Measurements from ENCODE around the gene VOPP1.
"Not testable (repeated sequence)": the region's sequence is repeated elsewhere in the genome, so short reads cannot be mapped to it uniquely, and the experiment has no call there.

Gene VOPP1

GRCh38 chr7:55572378-55573233 is at the start of gene VOPP1:
VOPP1 (minus strand) TSS chr7:55572502; CDS start chr7:55572324, 178 bp downstream.
- DNase-seq, result peak; percentile 54

- no peak for DNase-seq
Measured at GRCh38 chr7:55618913-55619312, 46.6 kb upstream of the VOPP1 start.

GRCh38 chr7:55614365-55615064 is 42.2 kb upstream of the VOPP1 start:
- DNase-seq, result not testable (repeated sequence)

GRCh38 chr7:55609726-55610125 is 37.4 kb upstream of the VOPP1 start:
- DNase-seq, result not testable (repeated sequence)

- not testable (repeated sequence) for DNase-seq
Measured at GRCh38 chr7:55605661-55606060, 33.4 kb upstream of the VOPP1 start.

- not testable (repeated sequence) for DNase-seq
Measured at GRCh38 chr7:55597944-55598499, 25.7 kb upstream of the VOPP1 start.

GRCh38 chr7:55597214-55597739 is 25.0 kb upstream of the VOPP1 start:
- DNase-seq, result not testable (repeated sequence)

GRCh38 chr7:55595511-55595910 is 23.2 kb upstream of the VOPP1 start:
- DNase-seq, result no peak

- no peak for DNase-seq
Measured at GRCh38 chr7:55594870-55595269, 22.6 kb upstream of the VOPP1 start.

GRCh38 chr7:55594414-55594813 is 22.1 kb upstream of the VOPP1 start:
- no peak for DNase-seq

- peak; percentile 70 for DNase-seq
Measured at GRCh38 chr7:55593515-55594318, 21.4 kb upstream of the VOPP1 start.

- no peak for DNase-seq
Measured at GRCh38 chr7:55593172-55593514, 20.8 kb upstream of the VOPP1 start.

- DNase-seq, result no peak
Measured at GRCh38 chr7:55592492-55592891, 20.2 kb upstream of the VOPP1 start.

- no peak for DNase-seq
Measured at GRCh38 chr7:55591282-55591931, 19.1 kb upstream of the VOPP1 start.

GRCh38 chr7:55590517-55591281 is 18.4 kb upstream of the VOPP1 start:
- DNase-seq, result no peak

GRCh38 chr7:55589905-55590304 is 17.6 kb upstream of the VOPP1 start:
- no peak for DNase-seq

GRCh38 chr7:55588976-55589604 is 16.8 kb upstream of the VOPP1 start:
- no peak for DNase-seq

- no peak for DNase-seq
Measured at GRCh38 chr7:55588379-55588699, 16.0 kb upstream of the VOPP1 start.

- DNase-seq, result no peak
Measured at GRCh38 chr7:55587687-55588378, 15.5 kb upstream of the VOPP1 start.

- not testable (repeated sequence) for DNase-seq
Measured at GRCh38 chr7:55582656-55583055, 10.4 kb upstream of the VOPP1 start.

Data from activated CD4-positive, alpha-beta T cell treated with anti-CD3 and anti-CD28 coated beads, Interleukin-2, amount 50 U/mL, for 16 hours (primary cell).